Lower leg skin (tissue), 4 donors: ENCODE results near the gene TXNRD3. TPM values are rescaled to one million over a fixed set of nuclear protein-coding genes. Genes with fewer than 3 reads are reported as not detected.

Experiments
- DNase-seq, 2 donors: peaks; one replicate each; pipeline ENCODE4 v3.0.0-alpha.2; 2019; ENCODE audit warnings: low spot score in 2 of 2
- H3K4me3 ChIP-seq: fragments of 200-600 bp; sonication (generic); 2 replicates; pipeline ENCODE4 v1.5.1; 2017; ENCODE audit warnings: mild to moderate bottlenecking, low read depth; ENCODE audit not compliant: poor library complexity, severe bottlenecking
- CTCF ChIP-seq, 3 donors: fragments of 450-650 bp; IDR thresholded peaks; one replicate each; pipeline ENCODE4 v1.5.1; 2016; ENCODE audit warnings: antibody characterized with exemption in 3 of 3, mild to moderate bottlenecking in 3 of 3, moderate library complexity in 2 of 3
- POLR2A ChIP-seq, 2 donors: fragments of 450-650 bp; IDR thresholded peaks; one replicate each; pipeline ENCODE4 v1.6.1; 2016 to 2017; ENCODE audit warnings: antibody characterized with exemption in 2 of 2, mild to moderate bottlenecking in 1 of 2, moderate library complexity in 1 of 2
- WGBS, 2 donors: methylation state at CpG; one replicate each; pipeline ENCODE4 v1.1.5; 2018; 5-methylcytosine and 5-hydroxymethylcytosine counted together
- intact Hi-C: fragments of 100-400 bp; cut with DNase I; formaldehyde crosslinking; loops from one replicate; pipeline ENCODE4 v1.15.0; 2023; ENCODE audit warnings: low total_unique reads
- total RNA-seq, 4 donors: library from RNA; depleted of rRNA; stranded (reverse); fragments of >200 nt; gene quantifications; one replicate each; pipeline ENCODE4 v1.1.0, GENCODE V29; 2016

Gene TXNRD3
- total RNA-seq, 4 donors from 2014 or later = 6.8 to 12.1 (median 9.2) TPM

GRCh38 chr3:126577261-126577660 is 77.7 kb downstream of the TXNRD3 start:
- TF ChIP-seq POLR2A (IDR thresholded peaks at IDR 0.05) (no peak), CTCF (IDR thresholded peaks at IDR 0.05) (no peak)
- WGBS, 2 donors = 84 to 91% methylated on average over 2 of the region's 2 CpGs
- intact Hi-C loops = no loop called here
- no peak for DNase-seq
- no peak overlapping the region for H3K4me3 ChIP-seq

DNA sequence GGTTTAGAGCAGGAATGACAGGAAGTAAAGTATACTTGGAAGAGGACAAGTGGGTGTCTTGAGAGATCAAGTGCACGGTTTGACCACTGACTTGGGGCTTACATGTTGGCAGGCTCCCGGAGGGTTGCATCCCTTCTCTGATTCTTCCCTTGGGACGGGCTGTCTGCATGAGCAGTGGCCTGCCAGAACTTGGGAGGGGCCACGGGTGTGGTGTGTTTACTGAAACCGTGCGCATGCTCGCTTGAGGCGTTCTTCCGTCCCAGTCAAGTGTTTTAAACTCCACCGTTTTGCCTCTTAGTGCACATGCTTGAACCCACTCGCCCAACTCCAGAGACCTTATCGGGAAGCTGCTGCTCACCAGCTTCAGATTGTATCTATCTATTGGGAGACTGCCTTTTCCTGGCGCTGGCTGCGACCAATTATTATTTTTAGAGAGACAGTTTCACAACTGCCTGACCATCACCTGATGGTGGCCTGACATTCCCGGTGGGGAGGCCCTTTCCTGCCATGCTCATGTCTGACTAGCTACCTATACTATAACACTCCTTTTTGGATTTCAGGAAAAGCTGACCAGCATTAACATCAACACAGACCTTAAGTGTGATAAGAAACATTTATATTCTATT is 81.3 kb downstream of the TXNRD3 start:
- DNase-seq = peak; percentile 31 to 84
- no peak overlapping the region for H3K4me3 ChIP-seq
- intact Hi-C loops = no loop called here
- WGBS, 2 donors = 47 to 54% methylated on average over 15 of the region's 15 CpGs
- TF ChIP-seq CTCF (IDR thresholded peaks at IDR 0.05) (no peak), POLR2A (IDR thresholded peaks at IDR 0.05) (no peak)

DNA sequence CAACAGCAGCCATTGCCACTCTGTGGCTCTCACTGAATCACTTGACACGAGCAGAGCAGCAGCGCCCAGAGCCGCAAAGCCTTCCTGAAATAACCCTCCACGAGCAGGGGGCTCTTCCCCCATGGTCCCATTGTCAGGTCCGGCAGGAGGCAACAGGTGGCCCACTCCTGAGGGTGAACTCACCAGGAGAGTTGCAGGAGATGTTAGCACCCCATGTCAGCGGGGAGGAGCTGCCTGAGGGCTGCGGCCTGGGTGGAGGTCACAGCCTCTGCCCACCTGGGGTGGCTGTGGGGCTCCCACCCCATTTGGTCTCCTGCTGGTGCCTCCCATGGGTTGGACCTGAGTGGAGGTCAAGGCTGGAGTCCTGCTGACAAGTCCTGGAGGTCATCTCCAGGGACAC is 83.8 kb downstream of the TXNRD3 start:
- H3K4me3 ChIP-seq = no peak overlapping the region
- peak in 1 of 2 donors; percentile 80 for DNase-seq
- 93 to 100% methylated on average over 4 to 5 of the region's 7 CpGs for WGBS, 2 donors
- intact Hi-C loops = no loop called here
- TF ChIP-seq CTCF (IDR thresholded peaks at IDR 0.05) (no peak), POLR2A (IDR thresholded peaks at IDR 0.05) (no peak)

DNA sequence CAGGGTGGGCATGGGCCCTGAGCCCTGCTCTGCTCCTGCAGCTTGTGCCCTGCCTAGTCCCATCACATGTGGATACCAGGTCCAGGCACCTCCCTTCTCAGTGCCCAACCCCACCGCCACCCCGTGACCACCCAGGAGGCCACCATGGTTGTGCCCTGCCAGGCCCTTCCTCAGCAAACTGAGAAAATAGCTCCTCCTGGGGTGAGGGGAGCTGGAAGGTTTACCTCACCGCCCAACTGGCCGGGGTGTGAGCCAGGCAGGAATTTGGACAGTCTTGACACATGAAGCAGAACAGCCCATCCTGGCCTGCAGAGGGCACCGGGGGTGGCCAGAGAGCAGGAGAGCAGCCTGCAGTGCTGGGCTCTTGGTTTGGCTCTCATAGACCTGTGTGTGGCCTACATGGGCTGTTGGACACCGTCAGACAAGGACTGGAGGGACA is 84.8 kb downstream of the TXNRD3 start:
- TF ChIP-seq CTCF (IDR thresholded peaks at IDR 0.05) (no peak), POLR2A (IDR thresholded peaks at IDR 0.05) (no peak)
- WGBS, 2 donors = 70 to 80% methylated on average over 6 of the region's 6 CpGs
- intact Hi-C loops = no loop called here
- H3K4me3 ChIP-seq = no peak overlapping the region
- no peak for DNase-seq

DNA sequence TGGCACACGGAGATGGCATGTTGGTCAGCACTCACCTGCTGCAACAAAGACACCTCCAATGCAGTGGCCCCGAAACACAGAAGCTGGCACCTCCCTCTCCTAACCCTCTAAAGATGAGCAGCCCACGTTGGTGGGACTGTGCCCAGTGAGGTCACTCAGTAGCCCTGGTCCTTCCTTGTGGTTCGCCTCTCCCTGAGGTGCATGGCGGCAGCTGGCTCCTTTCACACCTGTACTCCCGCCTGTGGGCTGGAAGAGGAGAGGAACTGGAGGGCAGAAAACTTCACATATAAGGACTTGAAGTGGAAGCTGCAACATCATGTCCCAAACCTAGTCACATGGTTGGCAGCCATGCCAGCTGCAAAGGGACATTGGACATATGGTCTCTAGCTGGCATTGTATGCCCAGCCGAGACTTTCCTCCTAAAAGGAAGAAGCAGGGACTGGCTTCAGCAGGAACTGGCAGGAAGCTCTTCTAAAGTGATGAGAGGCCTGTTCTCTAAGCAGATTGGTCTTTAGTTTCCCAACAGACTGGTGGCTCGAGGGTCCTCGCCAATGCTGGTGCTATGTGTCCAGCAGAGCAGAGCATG is 85.4 kb downstream of the TXNRD3 start:
- no peak for DNase-seq

More for the DNA sequence above, 85.4 kb downstream of the TXNRD3 start:
- no peak overlapping the region for H3K4me3 ChIP-seq
- TF ChIP-seq POLR2A (IDR thresholded peaks at IDR 0.05) (no peak), CTCF (IDR thresholded peaks at IDR 0.05) (no peak)
- 85 to 86% methylated on average over 9 of the region's 9 CpGs for WGBS, 2 donors
- intact Hi-C loops = no loop called here
